WERI-Rb-1 (cell line): ENCODE measurements around the gene GUCY1B1.
A peak's percentile ranks its signal among the peaks of the same experiment; 100 is the strongest.

ENCODE experiments used
- DNase-seq: peaks from one replicate; pipeline ENCODE4 v3.0.0-alpha.2; 2020
- H3K27ac ChIP-seq: fragments of 250-450 bp; sonication (Bioruptor Pico); 2 replicates; pipeline ENCODE4 v1.5.1; 2020; ENCODE audit warnings: mild to moderate bottlenecking, moderate library complexity
- H3K27me3 ChIP-seq: fragments of 250-450 bp; sonication (Bioruptor Pico); 2 replicates; pipeline ENCODE4 v1.5.1; 2021; ENCODE audit warnings: mild to moderate bottlenecking, low read depth, moderate library complexity; ENCODE audit not compliant: insufficient read depth, severe bottlenecking
- H3K36me3 ChIP-seq: fragments of 250-450 bp; sonication (Bioruptor Pico); 2 replicates; pipeline ENCODE4 v1.5.1; 2020; ENCODE audit warnings: mild to moderate bottlenecking, moderate library complexity
- H3K4me3 ChIP-seq: 2 replicates; pipeline ENCODE4 v1.5.1; 2011; ENCODE audit warnings: low read depth, mild to moderate bottlenecking, control low read depth, low read length
- H3K9me3 ChIP-seq: fragments of 250-450 bp; sonication (Bioruptor Pico); 2 replicates; pipeline ENCODE4 v1.5.1; 2021; ENCODE audit warnings: mild to moderate bottlenecking, moderate library complexity; ENCODE audit not compliant: severe bottlenecking
- CTCF ChIP-seq: IDR thresholded peaks from 2 replicates; pipeline ENCODE4 v1.5.1; 2011; ENCODE audit warnings: low read depth, mild to moderate bottlenecking, control low read depth, inconsistent platforms, low read length

The GUCY1B1 gene

GRCh38 chr4:155722336-155722735, 36.5 kb upstream of the GUCY1B1 start:
- TF ChIP-seq CTCF: no peak
- Histone ChIP-seq H3K4me3 (no peak overlapping the region), H3K36me3 (no peaks in the 10 kb centered on the region), H3K9me3 (no peaks in the 10 kb centered on the region), H3K27me3 (no peaks in the 10 kb centered on the region), H3K27ac (no peak overlapping the region)
- no peak for DNase-seq

- Histone ChIP-seq H3K9me3 (no peaks in the 10 kb centered on the region), H3K36me3 (no peaks in the 10 kb centered on the region), H3K4me3 (no peak overlapping the region), H3K27me3 (no peaks in the 10 kb centered on the region), H3K27ac (no peak overlapping the region)
- TF ChIP-seq CTCF: no peak
- DNase-seq: no peak
Measured at GRCh38 chr4:155722816-155723499, 35.9 kb upstream of the GUCY1B1 start.

GRCh38 chr4:155724731-155725130, 34.1 kb upstream of the GUCY1B1 start:
- no peaks in the 10 kb centered on the region for H3K36me3 ChIP-seq
- no peak overlapping the region for H3K27ac ChIP-seq
- TF ChIP-seq CTCF: no peak
- H3K27me3 ChIP-seq: no peaks in the 10 kb centered on the region
- no peaks in the 10 kb centered on the region for H3K9me3 ChIP-seq
- no peak overlapping the region for H3K4me3 ChIP-seq
- DNase-seq: no peak

- H3K4me3 ChIP-seq: peak overlapping the region; percentile 27
- peak; percentile 65 for DNase-seq
- H3K27me3 ChIP-seq: no peaks in the 10 kb centered on the region
- no peaks in the 10 kb centered on the region for H3K9me3 ChIP-seq
- H3K27ac ChIP-seq: no peak overlapping the region
- no peaks in the 10 kb centered on the region for H3K36me3 ChIP-seq
- TF ChIP-seq CTCF: no peak
Measured at GRCh38 chr4:155734065-155734464, 24.8 kb upstream of the GUCY1B1 start.

GRCh38 chr4:155734951-155735350, 23.9 kb upstream of the GUCY1B1 start:
- TF ChIP-seq CTCF: no peak
- Histone ChIP-seq H3K9me3 (no peaks in the 10 kb centered on the region), H3K27ac (no peak overlapping the region), H3K36me3 (no peaks in the 10 kb centered on the region), H3K4me3 (peak overlapping the region; percentile 27), H3K27me3 (no peaks in the 10 kb centered on the region)
- DNase-seq: no peak

- TF ChIP-seq CTCF: no peak
- Histone ChIP-seq H3K27me3 (no peaks in the 10 kb centered on the region), H3K4me3 (no peak overlapping the region), H3K9me3 (no peaks in the 10 kb centered on the region), H3K36me3 (no peaks in the 10 kb centered on the region), H3K27ac (no peak overlapping the region)
- no peak for DNase-seq
Measured at GRCh38 chr4:155735496-155735895, 23.3 kb upstream of the GUCY1B1 start.
